Measurements from ENCODE around the gene DNAI7. TPM values are rescaled to one million over a fixed set of nuclear protein-coding genes. Genes with fewer than 3 reads are reported as not detected.

Gene DNAI7
- polyA plus RNA-seq, 3 donors, result 4.4 to 9.0 (median 7.1) TPM

DNA sequence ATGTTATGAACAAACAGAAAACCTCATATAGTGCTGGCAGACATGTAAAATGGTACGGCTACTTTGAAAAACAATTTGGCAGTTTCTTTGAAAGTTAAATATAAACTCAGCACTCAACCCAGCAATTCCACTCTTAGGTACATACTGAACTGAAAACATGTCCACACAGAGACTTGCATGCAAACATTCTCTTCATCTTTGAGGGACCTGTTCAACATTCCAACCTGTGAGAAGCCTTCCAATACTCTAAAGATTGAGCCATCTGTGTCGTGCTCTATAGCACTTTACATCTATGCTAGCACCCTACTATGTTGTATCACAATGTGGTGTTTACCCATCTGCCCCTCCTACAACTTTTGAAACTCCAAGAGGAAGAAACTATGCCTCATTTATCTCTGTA lies 79.3 kb downstream of the DNAI7 start:
- no peak for DNase-seq (ENCODE audit: extremely low read depth in 1 of 11, low read depth in 9 of 11, low spot score in 4 of 11)

DNA sequence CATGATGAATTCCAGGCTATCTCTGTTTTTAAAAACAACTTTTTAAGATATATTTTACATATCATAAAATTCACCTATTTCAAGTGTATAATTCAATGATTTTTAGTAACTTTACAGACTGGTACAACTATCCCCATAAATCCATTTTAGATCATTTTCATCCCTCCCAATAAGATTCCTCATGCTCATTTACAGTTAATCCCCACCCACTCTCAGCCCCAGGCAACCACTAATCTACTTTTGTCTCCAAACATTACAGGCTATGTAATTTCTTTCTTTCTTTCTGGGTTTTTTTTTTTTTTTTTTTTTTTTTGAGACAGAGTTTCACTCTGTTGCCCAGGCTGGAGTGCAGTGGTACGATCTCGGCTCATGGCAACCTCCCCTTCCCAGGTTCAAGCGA lies 81.3 kb downstream of the DNAI7 start:
- no peak for DNase-seq (ENCODE audit: extremely low read depth in 1 of 11, low read depth in 9 of 11, low spot score in 4 of 11)

DNA sequence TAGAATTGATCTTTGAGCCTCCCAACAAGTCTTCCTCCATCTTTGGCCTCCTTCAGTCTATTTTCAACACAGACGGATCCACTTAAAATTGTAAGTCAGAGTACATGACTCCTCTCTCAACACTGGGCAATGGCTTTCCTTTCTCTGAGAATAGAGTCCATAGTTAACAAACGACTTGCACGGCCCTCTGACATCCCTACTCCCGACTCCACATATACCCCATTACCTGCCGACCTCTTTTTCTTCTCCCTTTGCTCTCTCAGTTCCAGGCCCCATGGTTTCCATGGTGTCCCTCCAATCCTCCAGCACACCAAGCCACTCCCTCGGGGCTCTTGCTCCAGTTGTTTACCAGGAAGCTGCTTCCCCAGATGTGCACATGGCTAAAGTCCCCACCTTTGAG lies 84.7 kb downstream of the DNAI7 start:
- no peak for DNase-seq (ENCODE audit: extremely low read depth in 1 of 11, low read depth in 9 of 11, low spot score in 4 of 11)

DNA sequence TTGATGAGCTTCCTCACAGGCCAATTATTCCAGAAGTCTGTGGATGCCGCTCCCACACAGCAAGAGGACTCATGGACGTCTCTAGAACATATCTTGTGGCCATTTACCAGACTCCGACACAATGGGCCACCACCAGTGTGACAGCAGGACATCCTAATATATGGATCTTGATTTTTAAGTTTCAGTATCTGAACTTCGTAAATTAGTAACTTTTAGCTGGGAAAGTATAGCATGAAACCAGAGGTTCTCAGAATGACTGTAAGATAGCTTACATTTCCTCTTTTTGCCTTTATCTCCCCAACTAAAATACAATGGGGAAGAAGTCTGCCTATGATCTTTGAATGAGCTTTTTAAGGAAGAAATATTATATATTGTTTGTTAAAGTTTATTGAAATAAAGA lies 87.0 kb downstream of the DNAI7 start:
- no peak for DNase-seq (ENCODE audit: extremely low read depth in 1 of 11, low read depth in 9 of 11, low spot score in 4 of 11)

DNA sequence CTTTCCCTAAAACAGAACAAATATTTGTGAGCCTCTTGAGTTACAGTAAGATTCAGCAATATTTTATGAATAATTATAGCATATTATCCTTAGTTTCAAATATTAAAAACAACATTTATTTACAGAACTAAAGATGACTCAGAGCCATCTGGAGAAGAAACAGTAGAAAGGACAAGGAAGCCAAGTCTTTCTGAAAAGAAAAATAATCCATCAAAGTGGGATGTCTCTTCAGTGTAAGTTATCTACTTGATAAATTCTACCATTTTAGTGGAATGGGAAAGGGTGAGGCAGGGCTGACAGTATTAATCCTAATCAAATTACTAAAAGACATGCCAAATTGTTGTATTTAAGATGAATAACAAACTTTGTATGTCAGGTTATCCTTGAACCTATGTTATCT lies 88.1 kb downstream of the DNAI7 start:
- no peak for DNase-seq (ENCODE audit: extremely low read depth in 1 of 11, low read depth in 9 of 11, low spot score in 4 of 11)

DNA sequence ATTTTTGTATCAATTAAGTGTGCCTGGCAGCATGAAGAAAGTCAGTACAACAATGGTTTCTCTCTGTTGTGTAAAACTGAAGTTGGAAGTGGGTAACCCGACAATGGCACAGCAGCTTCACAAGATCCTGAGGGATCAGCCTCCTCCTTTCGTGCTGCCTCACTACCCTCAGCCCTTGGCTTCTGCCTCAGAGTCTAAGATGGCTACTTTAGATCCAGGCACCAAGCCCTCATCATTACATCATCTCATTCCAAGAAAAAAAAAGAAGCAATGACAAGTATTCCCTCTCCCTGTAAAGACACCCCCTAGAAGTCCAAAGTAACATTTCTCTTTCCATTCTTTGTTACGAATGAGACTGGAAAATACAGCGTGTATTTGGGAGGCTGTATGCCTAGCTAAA lies 92.6 kb downstream of the DNAI7 start:
- no peak for DNase-seq (ENCODE audit: extremely low read depth in 1 of 11, low read depth in 9 of 11, low spot score in 4 of 11)

DNA sequence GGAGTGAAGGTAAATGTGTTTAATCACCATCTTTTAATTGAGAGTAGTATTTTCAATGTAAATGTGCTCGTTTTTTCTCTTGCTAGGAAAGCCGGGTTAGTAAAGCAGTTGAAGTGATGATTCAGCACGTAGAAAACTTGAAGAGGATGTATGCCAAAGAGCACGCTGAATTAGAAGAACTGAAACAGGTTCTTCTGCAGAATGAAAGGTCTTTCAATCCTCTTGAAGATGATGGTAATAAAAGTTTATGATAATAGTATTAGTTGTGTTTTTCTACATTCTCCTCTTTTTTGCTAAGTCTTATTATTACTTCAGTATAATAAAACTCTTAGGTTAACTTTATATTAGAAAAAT lies 93.9 kb downstream of the DNAI7 start:
- no peak for DNase-seq (ENCODE audit: extremely low read depth in 1 of 11, low read depth in 9 of 11, low spot score in 4 of 11)

DNA sequence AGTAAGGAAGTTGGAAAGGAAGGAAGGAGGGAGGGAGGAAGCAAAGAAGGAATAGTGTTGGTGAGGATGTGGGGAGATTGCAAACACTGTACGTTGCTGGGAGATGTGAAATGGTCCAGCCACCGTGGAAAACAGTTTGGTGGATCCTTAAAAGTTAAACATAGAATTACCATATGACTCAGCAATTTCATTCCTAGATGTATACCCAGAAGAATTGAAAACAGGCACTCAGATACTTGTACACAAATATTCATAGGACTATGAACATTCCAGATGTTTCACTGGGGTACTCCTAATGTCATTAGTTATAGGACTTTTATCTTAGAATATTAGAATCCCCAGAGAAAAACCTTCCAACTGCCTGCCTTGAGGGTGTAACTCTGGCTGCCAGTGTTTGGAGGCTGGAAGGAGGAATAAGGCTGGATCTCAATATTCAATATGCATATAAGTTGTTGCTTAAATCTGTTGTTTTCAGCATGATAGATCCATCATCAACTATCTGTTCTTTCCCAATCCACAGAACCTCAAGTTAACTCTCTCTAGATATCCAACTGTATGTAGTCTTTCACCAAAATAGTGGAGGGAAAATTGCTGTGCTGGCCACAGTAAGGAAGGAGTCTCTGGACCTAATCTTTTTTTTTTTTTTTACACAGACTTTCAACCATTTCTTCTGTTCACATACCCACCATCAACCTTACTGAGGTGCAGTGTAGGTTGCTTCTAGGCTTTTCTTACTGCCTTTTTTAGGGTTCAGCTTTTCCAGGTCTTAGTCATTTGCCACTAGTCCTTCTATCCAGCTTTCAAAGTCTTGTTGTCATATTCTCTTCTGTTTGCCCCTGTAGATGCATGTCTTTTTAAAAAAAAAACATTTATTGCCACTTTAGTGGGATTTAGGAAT lies 94.5 kb downstream of the DNAI7 start:
- no peak for DNase-seq (ENCODE audit: extremely low read depth in 1 of 11, low read depth in 9 of 11, low spot score in 4 of 11)

DNA sequence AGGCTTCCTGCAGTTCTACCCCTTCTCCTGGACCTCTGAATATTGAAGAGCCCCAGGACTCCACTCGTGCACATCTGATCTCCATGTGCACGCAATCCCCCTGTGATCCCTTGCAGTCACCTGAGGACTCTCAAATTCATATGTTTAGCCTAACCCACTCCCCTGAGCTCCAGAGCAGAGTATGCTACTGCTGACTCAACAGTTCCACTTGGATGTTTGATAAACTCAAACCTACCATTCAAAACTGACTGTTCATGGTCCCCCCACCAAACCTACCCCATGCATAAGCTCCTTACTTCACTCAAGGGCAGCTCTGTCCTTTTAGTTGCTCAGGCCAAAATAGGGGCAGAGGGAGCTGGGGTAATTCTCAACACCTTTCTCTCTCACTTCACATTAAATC lies 96.0 kb downstream of the DNAI7 start:
- no peak for DNase-seq (ENCODE audit: extremely low read depth in 1 of 11, low read depth in 9 of 11, low spot score in 4 of 11)

DNA sequence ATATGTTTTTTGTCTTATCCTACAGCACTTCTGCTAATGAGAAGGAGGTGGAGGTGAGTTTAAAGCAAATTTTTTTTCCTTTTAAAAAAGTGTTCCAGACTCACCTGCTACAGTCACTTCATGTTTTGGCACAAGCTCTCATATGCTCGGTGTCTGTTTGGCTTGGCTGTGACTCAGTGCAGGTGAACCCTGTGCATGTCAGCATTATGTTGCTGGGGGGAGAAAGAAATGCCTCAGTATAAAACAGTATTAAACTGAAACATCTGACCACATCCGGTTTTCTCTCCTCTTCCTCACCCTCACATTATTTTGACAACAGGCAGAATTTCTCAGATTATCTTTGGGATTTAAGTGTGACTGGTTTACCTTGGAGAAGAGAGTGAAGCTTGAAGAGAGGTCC lies 105.2 kb downstream of the DNAI7 start:
- no peak for DNase-seq (ENCODE audit: extremely low read depth in 1 of 11, low read depth in 9 of 11, low spot score in 4 of 11)

DNA sequence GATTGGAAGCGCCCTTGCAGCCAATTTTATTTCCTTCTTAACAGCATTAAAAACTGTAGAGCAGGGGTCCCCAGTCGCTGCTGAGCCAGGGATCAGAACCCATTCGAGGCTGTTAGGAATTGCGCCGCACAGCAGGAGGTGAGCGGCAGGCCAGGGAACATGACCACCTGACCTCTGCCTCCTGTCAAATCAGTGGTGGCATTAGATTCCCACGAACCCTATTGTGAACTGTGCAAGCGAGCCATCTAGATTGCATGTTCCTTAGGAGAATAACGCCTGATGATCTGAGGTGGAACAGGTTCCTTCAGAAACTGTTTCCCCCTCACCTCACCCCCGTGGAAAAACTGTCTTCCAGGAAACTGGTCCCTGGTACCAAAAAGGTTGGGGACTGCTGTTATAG lies 107.4 kb downstream of the DNAI7 start:
- no peak for DNase-seq (ENCODE audit: extremely low read depth in 1 of 11, low read depth in 9 of 11, low spot score in 4 of 11)

DNA sequence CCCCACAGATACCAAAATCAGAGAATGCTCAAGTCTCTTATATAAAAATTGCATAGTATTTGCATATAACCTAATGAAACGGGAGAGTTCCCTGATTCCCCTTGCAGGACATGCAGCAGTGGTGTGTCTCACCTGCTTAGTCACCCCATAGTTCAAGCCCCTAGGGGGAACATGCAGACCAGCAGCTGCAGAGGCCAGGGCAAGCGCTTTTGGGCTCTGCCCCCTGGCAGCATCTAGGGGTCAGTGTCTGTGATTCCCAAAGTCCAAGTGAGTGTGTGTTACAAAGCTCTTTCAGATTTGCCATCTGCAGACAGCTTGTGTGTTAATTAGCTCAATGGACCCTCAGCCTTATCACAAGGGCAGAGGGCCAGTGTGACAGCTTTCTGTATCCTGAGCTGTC lies 110.1 kb downstream of the DNAI7 start:
- no peak for DNase-seq (ENCODE audit: extremely low read depth in 1 of 11, low read depth in 9 of 11, low spot score in 4 of 11)

DNA sequence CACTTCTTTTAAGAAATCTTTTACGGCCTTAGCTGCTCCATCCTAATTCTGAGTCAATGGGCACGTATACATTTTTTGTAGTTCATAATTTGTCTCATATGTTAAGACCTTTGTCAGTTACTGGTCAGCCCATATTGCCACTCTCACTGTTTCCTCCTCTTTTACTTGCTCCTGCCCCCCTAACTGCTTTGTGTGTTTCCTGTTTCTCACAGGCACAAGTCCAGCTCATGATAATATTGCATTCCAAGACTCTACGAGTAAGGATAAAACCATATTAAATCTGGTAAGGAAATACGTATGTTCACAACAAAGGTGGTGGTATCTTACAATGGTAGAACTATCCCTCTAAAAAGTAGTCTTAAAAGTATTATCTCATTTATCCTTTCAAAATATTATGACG lies 111.7 kb downstream of the DNAI7 start:
- no peak for DNase-seq (ENCODE audit: extremely low read depth in 1 of 11, low read depth in 9 of 11, low spot score in 4 of 11)

DNA sequence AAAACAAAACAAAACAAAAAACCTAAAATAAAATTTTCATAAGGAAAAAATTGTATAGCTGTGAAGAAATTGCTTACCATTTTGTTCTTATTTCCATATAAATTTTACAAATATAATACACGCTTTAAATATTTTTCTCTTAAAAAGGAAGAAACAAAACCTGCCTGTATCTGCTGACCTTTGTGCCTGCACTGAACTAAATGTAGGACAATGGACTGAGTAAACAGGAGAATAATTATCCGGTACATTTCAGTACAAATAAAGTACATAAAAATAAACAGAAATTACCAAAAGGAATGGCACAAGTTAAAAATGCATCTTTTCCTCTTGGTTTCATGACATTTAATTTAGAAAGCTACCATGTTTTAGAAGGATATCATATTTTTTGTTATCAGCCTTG lies 112.3 kb downstream of the DNAI7 start:
- DNase-seq (ENCODE audit: extremely low read depth in 1 of 11, low read depth in 9 of 11, low spot score in 4 of 11), result no peak

DNA sequence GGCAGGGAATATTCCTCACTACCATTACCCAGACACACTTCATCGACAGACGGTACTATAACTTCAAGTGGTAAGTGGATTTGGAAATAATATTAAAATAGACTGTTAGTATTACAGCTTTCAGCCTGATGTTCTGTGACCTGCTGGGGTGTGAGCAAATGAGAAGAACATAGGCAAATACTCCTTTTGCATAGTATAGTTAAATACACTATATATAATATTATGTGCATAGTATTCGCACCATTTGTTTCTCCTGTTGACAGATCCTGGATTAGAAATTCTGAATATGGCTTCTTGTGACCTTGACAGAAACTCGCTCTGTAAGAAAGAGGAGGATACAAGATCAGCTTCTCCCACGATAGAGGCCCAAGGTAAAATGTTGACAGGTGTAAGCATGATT lies 115.6 kb downstream of the DNAI7 start:
- DNase-seq (ENCODE audit: extremely low read depth in 1 of 11, low read depth in 9 of 11, low spot score in 4 of 11), result no peak

DNA sequence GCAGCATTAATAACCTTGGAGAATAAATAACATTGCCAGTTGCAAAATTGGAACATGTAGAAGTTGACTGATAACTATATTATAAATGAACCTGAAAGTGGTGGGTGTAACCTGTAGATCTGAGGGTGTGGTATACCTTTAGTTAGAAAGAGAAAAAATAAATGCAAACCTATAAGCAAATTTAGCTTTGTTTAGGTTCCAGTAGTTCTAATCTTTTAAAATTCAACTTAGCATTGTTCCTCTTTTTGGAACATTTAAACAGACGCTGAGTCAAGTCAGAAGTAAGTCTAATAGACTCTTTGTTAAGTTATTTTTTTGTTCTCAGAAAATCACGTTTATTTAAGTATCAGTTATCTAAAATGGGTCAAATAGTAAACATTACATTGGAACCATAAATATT lies 120.0 kb downstream of the DNAI7 start:
- DNase-seq (ENCODE audit: extremely low read depth in 1 of 11, low read depth in 9 of 11, low spot score in 4 of 11), result no peak

DNA sequence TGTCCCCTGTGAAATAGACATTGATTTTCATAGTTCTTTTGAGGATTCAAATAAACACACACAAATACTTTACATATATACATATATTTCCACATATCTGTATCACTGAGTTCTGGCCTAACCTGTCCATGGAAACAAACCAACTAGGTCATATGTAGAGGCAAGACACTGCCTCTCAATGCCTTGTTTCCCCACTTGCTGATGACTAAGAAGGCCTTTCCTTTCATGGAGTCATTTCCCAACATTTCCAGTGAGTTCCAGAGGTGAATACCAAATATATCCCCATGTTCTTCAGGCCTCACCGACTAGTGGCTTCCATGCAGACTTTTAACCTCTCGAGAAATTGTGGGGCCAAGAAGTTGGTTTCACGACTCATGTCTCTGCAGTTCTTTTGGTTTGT lies 120.8 kb downstream of the DNAI7 start:
- DNase-seq (ENCODE audit: extremely low read depth in 1 of 11, low read depth in 9 of 11, low spot score in 4 of 11), result no peak

DNA sequence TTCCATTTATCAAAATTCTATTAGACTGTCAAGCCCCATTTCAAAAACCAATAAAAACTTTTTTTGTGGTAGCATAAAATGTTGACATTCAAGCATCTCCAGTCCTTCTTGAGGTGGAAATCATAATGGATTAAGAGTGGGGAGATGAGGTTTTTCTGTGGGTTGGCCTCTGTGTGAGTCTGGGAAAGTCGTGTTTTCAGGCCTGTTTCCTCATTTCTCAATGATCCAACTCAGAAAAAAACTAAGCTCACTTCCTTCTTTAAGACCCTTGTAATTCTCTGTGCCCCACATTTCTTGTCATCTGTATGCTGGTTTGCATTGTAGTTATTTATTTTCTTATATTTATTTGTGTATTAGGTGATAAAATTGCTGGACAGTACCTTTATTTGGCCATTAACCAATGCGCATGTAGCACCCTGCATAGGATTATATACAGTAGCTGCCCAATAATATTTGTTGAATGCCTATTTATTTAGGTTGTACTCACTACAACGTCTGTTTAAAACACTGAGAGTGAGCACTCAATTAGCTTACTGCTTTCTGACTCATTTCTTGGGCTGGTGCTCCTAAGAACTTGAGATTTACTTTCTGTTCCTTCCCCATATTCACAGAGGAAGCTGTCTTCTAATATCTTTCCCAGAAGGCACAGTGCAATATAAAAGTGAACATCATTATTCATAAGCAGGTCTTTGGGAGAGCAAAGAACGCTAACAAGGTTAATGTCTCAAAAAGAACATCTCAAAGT lies 121.9 kb downstream of the DNAI7 start:
- DNase-seq (ENCODE audit: extremely low read depth in 1 of 11, low read depth in 9 of 11, low spot score in 4 of 11), result no peak

DNA sequence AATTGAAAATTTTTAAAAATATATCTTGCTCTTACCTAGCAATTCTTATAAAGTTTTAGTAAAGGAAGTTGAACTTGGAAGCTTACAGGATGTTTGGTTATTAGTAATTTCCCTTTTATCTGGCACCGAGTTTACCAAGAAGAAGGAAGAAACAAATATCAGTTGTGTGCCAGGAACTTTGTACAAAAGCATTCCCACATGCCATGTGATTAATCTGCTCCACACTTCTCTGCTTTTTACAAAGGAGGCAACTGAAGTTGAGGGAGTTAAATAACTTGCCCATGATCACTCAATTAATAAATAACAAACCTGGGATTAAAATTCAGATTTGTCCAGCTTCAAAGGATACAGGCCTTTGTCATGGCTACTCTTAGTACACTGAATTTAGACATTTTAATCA lies 123.6 kb downstream of the DNAI7 start:
- no peak for DNase-seq (ENCODE audit: extremely low read depth in 1 of 11, low read depth in 9 of 11, low spot score in 4 of 11)

DNA sequence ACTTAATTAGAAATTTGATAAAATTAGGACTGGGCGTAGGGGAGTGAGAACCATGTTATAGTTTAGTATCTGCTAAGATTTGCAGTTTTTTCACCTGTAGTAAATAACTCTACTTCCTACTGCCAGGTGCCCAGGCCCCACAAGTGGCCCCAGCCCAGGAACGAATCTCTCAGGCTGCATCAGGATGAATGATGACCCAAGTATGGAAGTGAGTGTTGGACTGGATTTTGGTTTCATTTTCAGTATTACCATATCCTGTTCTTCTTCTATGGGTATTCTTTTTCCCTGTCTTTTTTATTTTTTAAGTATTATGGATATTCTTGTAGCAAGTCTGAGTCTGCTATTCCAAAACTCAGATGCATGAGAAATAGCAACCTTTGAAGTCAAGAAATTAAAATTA lies 125.7 kb downstream of the DNAI7 start:
- no peak for DNase-seq (ENCODE audit: extremely low read depth in 1 of 11, low read depth in 9 of 11, low spot score in 4 of 11)

DNA sequence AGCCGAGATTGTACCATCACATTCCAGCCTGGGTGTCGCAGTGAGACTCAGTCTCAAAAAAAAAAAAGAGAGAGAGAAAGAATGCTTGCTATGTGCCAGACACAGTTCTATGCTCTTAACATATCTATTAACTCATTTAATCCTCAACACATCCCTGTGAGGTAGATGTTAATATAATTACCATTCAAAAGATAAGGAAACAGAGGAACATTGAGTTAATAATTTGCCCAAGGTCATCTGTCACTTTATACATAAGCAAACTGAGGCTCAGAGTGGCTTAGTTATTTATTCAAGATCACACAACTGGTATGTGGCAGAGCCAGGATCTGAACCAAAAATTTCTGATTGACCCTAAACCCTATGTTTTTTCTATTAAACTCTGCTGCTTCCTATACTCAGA lies 129.9 kb downstream of the DNAI7 start:
- no peak for DNase-seq (ENCODE audit: extremely low read depth in 1 of 11, low read depth in 9 of 11, low spot score in 4 of 11)

Measured in renal cortex interstitium (tissue), 11 donors.